CD4-positive, alpha-beta T cell treated with Interleukin-15 for 4 hours (primary cell): ENCODE results near the gene PLA2G12B.
"Not testable (repeated sequence)": the region's sequence is repeated elsewhere in the genome, so short reads cannot be mapped to it uniquely, and the experiment has no call there.

Experiments
- DNase-seq: peaks from one replicate; pipeline ENCODE4 v3.0.0-alpha.2; 2020; ENCODE audit warnings: low spot score

The PLA2G12B gene

DNA sequence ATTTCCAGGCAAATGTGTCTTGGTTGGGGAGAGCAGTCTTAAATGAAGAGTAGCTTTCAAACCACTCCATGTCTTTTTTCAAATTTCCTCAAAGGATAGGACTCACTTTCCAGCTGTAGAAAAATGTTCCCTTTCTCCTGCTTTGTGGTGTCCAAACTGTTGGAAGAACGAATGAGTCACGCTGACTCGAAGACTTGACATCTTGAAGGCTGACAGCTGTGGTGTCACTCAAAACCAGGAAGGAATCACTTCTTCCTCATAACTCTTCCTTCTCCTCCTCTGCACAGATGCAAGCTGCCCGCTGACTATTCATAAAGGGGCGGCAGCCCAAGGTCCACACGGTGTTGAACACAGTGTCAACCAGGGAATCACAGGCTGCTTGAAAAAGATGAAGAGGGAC, 19.2 kb downstream of the PLA2G12B start:
- DNase-seq, result no peak

GRCh38 chr10:72932259-72933015, 22.2 kb downstream of the PLA2G12B start:
- DNase-seq, result no peak

- DNase-seq, result no peak
Observed at GRCh38 chr10:72930276-72930675, 24.3 kb downstream of the PLA2G12B start.

GRCh38 chr10:72928798-72929197, 25.8 kb downstream of the PLA2G12B start:
- DNase-seq, result no peak

DNA sequence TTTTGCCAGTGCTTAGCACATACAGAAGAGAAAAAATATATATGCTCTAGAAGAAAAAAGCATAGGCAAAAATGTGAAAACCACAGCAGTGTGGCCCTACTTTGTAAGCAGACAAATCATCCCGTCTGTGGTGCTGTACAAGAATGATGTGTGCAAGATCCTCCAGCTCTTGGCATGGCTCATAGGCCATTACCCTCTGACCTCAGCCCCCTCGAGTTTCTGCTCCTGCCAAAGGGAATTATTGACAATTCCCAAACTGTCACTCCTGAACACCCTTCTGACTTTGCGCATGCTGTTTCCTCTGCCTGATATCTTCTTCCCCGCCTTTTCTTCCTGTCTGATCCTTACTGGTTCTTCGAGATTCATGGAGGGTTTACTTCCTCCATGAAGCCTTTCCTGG, 27.1 kb downstream of the PLA2G12B start:
- no peak for DNase-seq

DNA sequence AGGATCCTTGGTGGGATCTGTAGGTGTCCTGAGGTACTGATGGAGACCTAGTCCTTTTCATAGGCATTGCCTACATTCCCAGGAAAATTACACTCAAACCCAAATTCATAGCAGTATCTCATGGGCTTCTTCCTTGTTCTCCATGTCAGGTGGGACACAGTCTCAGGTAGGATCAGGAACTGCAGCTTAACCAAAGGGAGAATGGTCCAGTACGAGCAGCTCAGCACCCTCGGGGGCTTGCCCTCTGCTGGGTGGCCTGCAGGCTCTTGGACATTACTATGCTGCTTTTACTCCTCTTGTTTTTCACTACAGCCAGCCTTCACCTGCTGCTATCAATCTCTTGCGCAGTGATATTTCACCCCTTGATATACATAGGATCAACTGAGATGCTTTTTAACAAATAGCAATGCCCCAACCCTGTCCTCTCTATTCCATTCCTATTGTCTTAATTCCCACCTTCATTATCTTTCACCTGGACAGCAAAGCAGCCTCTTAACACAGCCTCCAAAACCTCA, 28.6 kb downstream of the PLA2G12B start:
- no peak for DNase-seq

DNA sequence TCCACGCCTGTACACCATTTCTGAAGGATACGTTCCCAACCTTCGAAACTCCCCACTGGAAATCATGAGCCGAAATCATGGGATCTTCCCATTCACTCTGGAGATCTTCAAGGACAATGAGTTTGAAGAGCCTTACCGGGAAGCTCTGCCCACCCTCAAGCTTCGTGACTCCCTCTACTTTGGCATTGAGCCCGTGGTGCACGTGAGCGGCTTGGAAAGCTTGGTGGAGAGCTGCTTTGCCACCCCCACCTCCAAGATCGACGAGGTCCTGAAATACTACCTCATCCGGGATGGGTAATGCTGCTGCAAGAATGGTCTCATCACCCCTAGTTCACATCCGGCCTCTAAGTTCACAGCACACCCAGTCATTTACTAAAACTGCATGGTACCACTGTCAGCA, 30.3 kb downstream of the PLA2G12B start:
- DNase-seq, result no peak

DNA sequence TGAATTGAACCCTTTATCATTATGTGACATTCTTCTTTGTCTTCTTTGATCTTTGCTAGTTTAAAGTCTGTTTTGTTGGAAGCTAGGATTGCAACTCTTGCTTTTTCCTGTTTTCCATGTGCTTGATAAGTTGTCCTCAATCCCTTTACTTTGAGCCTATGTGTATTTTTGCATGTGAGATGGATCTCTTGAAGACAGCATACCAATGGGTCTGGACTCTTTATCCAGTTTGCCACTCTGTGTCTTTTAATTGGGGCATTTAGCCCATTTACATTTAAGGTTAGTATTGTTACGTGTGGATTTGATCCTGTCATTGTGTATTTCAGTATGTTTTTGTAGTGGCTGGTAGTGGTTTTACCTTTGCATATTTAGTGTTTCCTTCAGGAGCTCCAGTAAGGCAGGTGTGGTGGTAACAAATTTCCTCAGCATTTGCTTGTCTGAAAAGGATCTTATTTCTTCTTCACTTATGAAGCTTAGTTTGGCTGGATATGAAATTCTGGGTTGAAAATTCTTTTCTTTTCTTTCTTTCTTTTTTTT, 33.4 kb downstream of the PLA2G12B start:
- not testable (repeated sequence) for DNase-seq

GRCh38 chr10:72918352-72918751, 36.3 kb downstream of the PLA2G12B start:
- no peak for DNase-seq

DNA sequence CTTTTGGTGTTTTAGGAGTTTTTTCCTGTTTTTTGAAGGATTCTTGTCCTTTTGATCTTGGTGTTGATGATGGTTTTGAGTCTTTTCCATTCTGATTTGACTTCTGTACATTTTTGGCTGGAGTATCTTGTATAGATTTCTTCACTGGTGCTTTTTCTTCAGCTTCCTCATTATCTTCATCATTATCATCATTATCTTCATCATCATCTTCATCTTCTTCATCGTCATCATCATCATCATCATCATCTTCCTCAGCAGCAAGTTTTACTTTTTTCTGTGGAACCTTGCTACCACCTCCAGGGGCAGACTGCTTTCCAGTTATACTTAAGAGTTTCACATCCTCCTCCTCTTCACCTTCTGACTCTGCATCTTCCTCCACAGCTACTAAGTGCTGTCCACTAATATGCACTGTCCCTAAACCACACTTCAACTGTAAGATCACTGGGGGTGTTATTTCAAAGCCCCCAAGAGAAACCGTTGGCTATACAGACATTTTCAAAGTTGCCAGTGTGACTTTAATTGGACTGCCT, 36.7 kb downstream of the PLA2G12B start:
- DNase-seq, result not testable (repeated sequence)

DNA sequence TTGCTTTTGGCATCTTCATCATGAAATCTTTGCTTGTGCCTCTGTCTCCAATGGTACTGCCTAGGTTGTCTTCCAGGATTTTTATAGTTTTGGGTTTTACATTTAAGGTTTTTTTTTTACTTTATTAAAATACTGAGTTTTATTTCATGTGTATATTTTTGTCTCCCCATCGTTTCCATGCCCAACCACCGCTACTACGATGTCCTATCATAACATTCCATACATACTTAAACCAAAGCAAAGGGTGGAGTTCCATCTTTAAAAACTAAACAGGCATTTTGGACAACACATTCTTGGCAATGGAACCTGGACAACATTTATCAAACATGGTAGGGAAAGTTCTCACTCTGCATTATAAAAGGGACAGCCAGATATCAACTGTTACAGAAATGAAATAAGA, 37.4 kb downstream of the PLA2G12B start:
- DNase-seq, result not testable (repeated sequence)

DNA sequence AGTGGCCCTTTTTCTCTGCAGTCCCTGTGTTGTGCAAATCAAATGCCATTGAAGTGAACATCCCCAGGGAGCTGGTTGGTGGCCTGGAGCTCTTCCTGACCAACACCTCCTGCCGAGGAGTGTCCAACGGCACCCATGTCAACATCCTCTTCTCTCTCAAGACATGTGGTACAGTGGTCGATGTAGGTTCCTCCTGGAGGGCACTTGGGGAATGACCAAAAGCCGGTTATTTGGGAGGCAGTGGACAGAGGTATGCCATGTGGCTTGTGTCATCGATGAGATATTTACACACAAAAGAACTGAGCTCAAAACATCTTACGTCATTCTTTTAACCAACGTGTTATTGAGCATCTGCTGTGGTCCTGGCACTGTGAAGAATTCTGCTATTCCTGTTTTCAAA, 41.3 kb downstream of the PLA2G12B start:
- DNase-seq, result no peak

- DNase-seq, result no peak
Observed at GRCh38 chr10:72912736-72913135, 41.9 kb downstream of the PLA2G12B start.

DNA sequence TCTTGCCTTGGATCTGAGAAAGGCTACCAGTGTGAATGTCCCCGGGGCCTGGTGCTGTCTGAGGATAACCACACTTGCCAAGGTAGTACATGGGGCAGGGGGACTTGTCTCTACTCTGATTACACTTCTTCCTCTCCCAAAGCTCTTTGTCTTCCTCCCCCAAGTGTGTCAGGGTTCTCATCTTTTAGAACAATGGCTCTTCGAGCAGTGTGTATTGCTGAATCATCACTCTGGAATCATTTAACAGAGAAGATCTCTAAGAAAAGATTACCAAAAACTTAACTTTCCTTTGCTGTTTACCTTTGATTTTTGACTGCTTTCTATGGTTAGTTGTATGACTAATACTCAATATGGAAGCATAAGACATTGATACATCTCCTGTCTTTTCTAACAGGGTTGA, 42.8 kb downstream of the PLA2G12B start:
- DNase-seq, result no peak

- no peak for DNase-seq
Observed at GRCh38 chr10:72910705-72911104, 43.9 kb downstream of the PLA2G12B start.

GRCh38 chr10:72906446-72906845, 48.2 kb downstream of the PLA2G12B start:
- DNase-seq, result no peak

DNA sequence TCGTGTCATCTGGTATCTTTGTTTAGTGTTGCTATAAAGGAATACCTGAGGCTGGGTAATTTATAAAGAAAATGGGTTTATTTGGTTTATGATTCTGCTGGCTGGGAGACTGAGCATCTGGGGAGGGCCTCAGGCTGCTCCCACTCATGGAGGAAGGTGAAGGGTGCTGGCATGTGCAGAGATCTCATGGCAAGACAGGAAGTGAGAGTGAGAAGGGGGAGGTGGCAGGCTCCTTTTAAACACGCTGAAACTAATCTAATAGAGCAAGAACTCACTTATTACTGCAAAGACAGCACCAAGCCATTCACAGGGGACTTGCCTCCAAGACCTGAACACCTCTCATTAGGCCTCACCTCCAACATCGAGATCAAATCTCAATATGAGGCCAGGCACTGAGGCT, 49.8 kb downstream of the PLA2G12B start:
- no peak for DNase-seq

DNA sequence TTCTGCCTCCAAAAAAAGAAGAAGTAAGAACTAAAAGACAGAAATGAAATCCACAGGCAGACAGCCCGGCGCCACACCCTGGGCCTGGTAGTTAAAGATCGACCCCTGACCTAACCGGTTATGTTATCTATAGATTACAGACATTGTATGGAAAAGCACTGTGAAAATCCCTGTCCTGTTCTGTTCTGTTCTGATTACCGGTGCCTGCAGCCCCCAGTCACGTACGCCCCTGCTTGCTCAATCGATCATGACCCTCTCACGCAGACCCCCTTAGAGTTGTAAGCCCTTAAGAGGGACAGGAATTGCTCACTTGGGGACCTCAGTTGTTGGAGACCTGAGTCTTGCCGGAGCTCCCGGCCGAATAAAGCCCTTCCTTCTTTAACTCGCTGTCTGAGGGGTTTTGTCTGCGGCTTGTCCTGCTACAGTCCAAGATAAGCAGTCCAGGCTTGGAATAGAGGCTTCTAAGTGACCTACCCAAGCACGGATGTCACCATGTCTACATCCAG, 50.6 kb downstream of the PLA2G12B start:
- DNase-seq, result not testable (repeated sequence)

DNA sequence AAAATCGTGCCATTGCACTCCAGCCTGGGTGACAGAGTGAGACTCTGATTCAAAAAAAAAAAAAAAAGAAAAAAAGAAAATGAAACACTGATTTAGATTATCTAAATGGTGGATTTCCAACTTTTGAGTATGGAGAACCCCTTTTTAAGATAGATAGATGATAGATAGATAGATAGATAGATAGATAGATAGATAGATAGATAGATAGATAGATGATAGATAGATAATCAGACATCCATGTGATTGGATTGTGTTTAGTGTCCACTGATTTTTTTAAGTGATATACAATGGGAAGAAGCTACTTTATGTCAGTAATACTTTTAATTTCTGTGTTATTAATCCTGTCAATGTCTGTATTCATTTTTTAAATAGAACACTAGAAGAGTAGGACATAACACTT, 55.1 kb downstream of the PLA2G12B start:
- no peak for DNase-seq

DNA sequence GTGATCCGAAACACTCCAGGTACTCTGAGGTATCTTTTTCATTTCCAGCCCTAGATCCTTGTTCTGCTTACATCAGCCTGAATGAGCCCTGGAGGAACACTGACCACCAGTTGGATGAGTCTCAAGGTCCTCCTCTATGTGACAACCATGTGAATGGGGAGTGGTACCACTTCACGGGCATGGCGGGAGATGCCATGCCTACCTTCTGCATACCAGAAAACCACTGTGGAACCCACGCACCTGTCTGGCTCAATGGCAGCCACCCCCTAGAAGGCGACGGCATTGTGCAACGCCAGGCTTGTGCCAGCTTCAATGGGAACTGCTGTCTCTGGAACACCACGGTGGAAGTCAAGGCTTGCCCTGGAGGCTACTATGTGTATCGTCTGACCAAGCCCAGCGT, 56.0 kb downstream of the PLA2G12B start:
- DNase-seq, result no peak

DNA sequence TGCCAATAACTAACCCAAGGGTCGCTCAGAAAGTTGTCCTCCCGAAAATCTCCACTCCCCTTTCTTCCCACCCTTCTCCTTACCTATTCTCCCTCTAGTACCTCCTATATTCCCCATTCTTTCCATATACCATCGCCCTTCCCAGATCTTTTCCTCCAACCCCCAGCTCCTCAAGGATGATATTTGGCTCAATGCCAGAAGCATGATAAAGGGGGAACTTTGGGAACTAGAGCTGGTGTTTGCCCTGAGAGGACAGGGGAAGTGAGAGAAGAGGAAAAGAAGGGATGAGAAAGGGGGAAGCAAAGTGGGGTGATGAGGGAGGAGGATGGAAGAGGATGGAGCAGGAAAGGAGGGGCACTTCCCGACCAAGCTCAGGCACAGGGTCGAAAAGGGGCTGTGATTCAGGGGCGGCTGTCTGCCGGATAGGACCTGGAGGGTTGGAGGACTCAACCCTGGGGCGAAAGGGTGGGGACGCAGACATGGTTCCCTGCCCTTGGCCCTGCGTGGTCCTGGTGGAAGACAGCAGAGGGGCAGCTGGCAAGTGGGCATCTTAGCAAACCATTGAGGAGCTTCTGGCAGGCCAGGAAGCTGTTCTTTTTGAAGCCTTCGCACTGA, 59.3 kb downstream of the PLA2G12B start:
- DNase-seq, result no peak

- no peak for DNase-seq
Observed at GRCh38 chr10:72893136-72893798, 61.3 kb downstream of the PLA2G12B start, which contains the start of gene OIT3. OIT3 (plus strand) TSS chr10:72893739; CDS start chr10:72893799, 60 bp downstream.
